ENCODE measurements around the gene ATP13A1. TPM values are rescaled to one million over a fixed set of nuclear protein-coding genes. Genes with fewer than 3 reads are reported as not detected.

The ATP13A1 gene
- total RNA-seq, 4 donors from 2014 or later, result 90.5 to 196 (median 171) TPM

DNA sequence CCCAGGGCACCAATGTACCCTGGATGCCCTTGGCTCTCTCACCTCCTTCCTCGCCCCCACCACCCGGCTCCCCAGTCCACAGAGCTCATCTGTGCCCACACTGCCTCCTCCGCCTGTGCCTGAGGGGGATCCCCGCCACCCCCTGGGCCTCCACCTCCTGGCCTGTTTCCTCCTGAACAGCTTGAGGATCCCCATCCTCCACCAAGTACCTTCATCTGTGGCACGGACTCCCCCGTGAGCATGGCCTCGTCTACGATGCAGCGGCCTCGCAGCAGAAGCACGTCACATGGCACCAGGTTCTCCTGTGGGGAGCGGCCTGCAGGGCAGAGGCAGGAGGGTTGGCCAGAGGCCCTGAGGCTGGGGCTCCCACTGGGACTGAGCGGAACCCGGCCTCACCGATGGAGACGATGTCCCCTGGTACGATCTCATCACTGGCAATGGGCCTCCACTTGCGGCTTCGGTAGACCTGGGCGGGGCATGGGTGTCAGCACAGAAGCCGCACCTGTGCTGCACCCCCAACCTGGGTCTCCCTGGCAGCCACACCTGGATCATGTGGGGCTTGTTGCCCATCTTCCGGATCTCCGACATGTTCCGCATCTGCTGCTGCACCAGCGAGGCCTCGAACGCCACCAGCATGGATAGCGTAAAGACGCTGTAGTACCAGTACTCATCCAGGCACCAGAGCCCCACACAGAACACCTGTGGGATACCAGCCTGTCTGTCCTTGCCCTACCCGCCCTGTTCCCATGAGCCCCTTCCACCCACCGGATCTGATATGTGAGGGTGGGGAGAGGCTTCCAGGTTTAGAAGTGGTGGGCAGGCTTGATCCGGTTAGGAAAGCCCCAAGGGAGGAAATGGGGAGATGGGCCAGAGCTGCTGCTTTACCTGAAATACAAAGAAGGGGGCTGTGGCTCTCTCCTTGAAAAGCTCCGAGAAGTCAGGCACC lies 6.8 kb downstream of the ATP13A1 start:
- peak in 1 of 2 donors; percentile 55 for DNase-seq (ENCODE audit: low spot score in 2 of 2)
- peaks cover 81% of the 10 kb centered on the region for H3K36me3 ChIP-seq
- H3K4me3 ChIP-seq, result no peak overlapping the region
- no peak overlapping the region for H3K27ac ChIP-seq
- TF ChIP-seq EP300 (IDR thresholded peaks at IDR 0.05) (no peak), POLR2AphosphoS5 (IDR thresholded peaks at IDR 0.05) (no peak), POLR2A (IDR thresholded peaks at IDR 0.05) (no peak)
- TF ChIP-seq, protein P1, sequence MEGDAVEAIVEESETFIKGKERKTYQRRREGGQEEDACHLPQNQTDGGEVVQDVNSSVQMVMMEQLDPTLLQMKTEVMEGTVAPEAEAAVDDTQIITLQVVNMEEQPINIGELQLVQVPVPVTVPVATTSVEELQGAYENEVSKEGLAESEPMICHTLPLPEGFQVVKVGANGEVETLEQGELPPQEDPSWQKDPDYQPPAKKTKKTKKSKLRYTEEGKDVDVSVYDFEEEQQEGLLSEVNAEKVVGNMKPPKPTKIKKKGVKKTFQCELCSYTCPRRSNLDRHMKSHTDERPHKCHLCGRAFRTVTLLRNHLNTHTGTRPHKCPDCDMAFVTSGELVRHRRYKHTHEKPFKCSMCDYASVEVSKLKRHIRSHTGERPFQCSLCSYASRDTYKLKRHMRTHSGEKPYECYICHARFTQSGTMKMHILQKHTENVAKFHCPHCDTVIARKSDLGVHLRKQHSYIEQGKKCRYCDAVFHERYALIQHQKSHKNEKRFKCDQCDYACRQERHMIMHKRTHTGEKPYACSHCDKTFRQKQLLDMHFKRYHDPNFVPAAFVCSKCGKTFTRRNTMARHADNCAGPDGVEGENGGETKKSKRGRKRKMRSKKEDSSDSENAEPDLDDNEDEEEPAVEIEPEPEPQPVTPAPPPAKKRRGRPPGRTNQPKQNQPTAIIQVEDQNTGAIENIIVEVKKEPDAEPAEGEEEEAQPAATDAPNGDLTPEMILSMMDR (IDR thresholded peaks at IDR 0.05), result no peak
- 90% methylated on average over 24 of the region's 33 CpGs for WGBS
- H3K4me1 ChIP-seq, result peaks cover 8% of the 10 kb centered on the region
- no peaks in the 10 kb centered on the region for H3K9me3 ChIP-seq
- H3K27me3 ChIP-seq, result no peaks in the 10 kb centered on the region

DNA sequence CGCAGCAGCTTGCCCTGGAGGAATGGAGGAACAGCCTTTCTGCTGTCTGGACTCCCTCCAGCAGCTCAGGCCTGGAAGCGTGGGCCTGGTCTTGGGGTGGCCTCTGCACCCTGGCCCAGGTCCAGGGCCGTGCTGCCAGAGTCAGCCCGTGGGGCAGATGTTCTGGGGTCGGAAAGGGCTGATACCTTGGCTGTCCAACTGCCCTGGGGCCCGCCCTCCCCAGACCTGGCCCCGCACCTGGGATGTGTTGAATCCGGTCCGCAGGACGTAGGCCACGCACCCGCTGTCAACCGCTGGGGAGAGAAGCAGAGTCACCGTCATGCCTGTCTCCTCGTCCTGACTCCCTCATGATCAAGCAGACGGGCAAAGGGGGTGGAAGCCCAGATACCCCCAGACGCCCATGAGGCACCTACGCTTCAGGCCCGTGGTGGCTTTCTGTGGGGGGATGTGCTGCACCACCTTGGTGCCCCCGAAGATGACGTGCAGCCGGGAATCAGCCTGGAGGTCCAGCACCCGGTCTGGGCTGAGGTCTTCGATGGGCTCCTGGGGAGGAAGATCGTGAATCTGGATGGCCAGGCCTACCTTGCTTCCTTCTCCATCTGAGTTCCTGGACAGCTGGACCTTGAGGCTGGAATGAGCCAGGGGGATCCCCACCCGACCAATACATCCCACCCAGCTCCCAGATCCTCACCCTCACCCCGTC lies 7.7 kb downstream of the ATP13A1 start:
- 98% methylated on average over 19 of the region's 27 CpGs for whole genome bisulfite sequencing
- Histone ChIP-seq H3K9me3 (no peaks in the 10 kb centered on the region), H3K4me1 (no peaks in the 10 kb centered on the region), H3K4me3 (no peak overlapping the region), H3K27ac (no peak overlapping the region), H3K27me3 (no peaks in the 10 kb centered on the region), H3K36me3 (peaks cover 91% of the 10 kb centered on the region)
- peak in 1 of 2 donors; percentile 59 for DNase-seq (ENCODE audit: low spot score in 2 of 2)
- TF ChIP-seq, protein P1 (IDR thresholded peaks at IDR 0.05), result no peak

DNA sequence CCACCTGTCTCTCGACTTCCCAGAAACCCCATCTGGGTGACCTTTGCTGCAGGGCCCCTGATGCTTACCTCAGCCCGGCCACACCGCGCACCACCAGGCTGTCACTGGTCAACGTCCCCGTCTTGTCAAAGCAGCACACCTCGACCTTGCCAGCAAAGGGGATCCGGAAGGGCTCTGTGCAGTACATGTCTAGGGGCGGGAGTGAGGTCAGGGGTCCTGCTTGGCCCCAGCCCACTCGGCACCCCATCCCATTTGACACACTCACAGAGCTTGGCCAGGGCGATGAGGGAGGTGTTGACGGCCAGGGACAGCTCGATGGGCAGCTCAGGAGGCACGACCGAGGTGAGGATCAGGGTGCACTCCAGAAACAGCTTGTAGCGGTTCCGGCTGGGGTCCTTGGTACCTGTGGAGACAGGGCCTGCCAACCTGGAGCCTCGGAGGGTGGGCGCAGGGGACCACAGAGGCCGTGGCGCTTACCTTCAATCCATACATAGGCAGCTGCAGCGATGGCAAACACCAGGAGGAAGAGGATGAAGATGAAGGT lies 8.4 kb downstream of the ATP13A1 start:
- Histone ChIP-seq H3K27me3 (no peaks in the 10 kb centered on the region), H3K27ac (no peak overlapping the region), H3K4me1 (no peaks in the 10 kb centered on the region), H3K4me3 (no peak overlapping the region), H3K36me3 (peaks cover 97% of the 10 kb centered on the region), H3K9me3 (no peaks in the 10 kb centered on the region)
- peak in 1 of 2 donors; percentile 60 for DNase-seq (ENCODE audit: low spot score in 2 of 2)
- TF ChIP-seq POLR2AphosphoS5 (IDR thresholded peaks at IDR 0.05) (no peak), EP300 (IDR thresholded peaks at IDR 0.05) (no peak), POLR2A (IDR thresholded peaks at IDR 0.05) (no peak)
- TF ChIP-seq, protein P1 (IDR thresholded peaks at IDR 0.05), result no peak
- WGBS, result 91% methylated on average over 22 of the region's 22 CpGs

- H3K4me3 ChIP-seq, result no peak overlapping the region
- TF ChIP-seq, protein P1 (IDR thresholded peaks at IDR 0.05), result no peak
- TF ChIP-seq POLR2AphosphoS5 (IDR thresholded peaks at IDR 0.05) (no peak), EP300 (IDR thresholded peaks at IDR 0.05) (no peak), POLR2A (IDR thresholded peaks at IDR 0.05) (no peak)
- no peaks in the 10 kb centered on the region for H3K9me3 ChIP-seq
- WGBS, result 100% methylated on average over 1 of the region's 15 CpGs
- peaks cover 100% of the 10 kb centered on the region for H3K36me3 ChIP-seq
- no peaks in the 10 kb centered on the region for H3K27me3 ChIP-seq
- H3K4me1 ChIP-seq, result no peaks in the 10 kb centered on the region
- H3K27ac ChIP-seq, result no peak overlapping the region
- peak in 1 of 2 donors; percentile 60 for DNase-seq (ENCODE audit: low spot score in 2 of 2)
Measured at GRCh38 chr19:19654441-19654840, 9.0 kb downstream of the ATP13A1 start.
